CD4-positive, alpha-beta T cell treated with Interleukin-4 for 1 hour (primary cell): Measurements from ENCODE around the gene BLID.

Source experiments
- DNase-seq, 2 donors: peaks; one replicate each; pipeline ENCODE4 v3.0.0-alpha.2; 2020 to 2022

The BLID gene

GRCh38 chr11:122115524-122116379 is at the start of gene BLID:
BLID (minus strand) TSS chr11:122116215; CDS start chr11:122115922, 293 bp downstream.
- no peak for DNase-seq

GRCh38 chr11:122163053-122163819 is 47.2 kb upstream of the BLID start:
- DNase-seq: no peak

- no peak for DNase-seq
Measured at GRCh38 chr11:122162095-122162494, 46.1 kb upstream of the BLID start.

- no peak for DNase-seq
Measured at GRCh38 chr11:122160841-122161590, 45.0 kb upstream of the BLID start.

- no peak for DNase-seq
Measured at GRCh38 chr11:122159861-122160260, 43.8 kb upstream of the BLID start.

GRCh38 chr11:122159173-122159721 is 43.2 kb upstream of the BLID start:
- no peak for DNase-seq

GRCh38 chr11:122158171-122158570 is 42.2 kb upstream of the BLID start:
- no peak for DNase-seq

- no peak for DNase-seq
Measured at GRCh38 chr11:122157653-122158161, 41.7 kb upstream of the BLID start.

- no peak for DNase-seq
Measured at GRCh38 chr11:122156940-122157382, 40.9 kb upstream of the BLID start.

GRCh38 chr11:122155765-122156527 is 39.9 kb upstream of the BLID start:
- no peak for DNase-seq

- DNase-seq: no peak
Measured at GRCh38 chr11:122154994-122155393, 39.0 kb upstream of the BLID start.

GRCh38 chr11:122154227-122154626 is 38.2 kb upstream of the BLID start:
- no peak for DNase-seq

GRCh38 chr11:122153746-122154145 is 37.7 kb upstream of the BLID start:
- no peak for DNase-seq

GRCh38 chr11:122150216-122151124 is 34.5 kb upstream of the BLID start:
- no peak for DNase-seq

GRCh38 chr11:122149202-122149601 is 33.2 kb upstream of the BLID start:
- DNase-seq: no peak

GRCh38 chr11:122146475-122146874 is 30.5 kb upstream of the BLID start:
- no peak for DNase-seq

GRCh38 chr11:122145715-122146274 is 29.8 kb upstream of the BLID start:
- no peak for DNase-seq

- DNase-seq: no peak
Measured at GRCh38 chr11:122144752-122145151, 28.7 kb upstream of the BLID start.

GRCh38 chr11:122141725-122142124 is 25.7 kb upstream of the BLID start:
- no peak for DNase-seq

- no peak for DNase-seq
Measured at GRCh38 chr11:122140500-122140899, 24.5 kb upstream of the BLID start.

GRCh38 chr11:122139595-122139866 is 23.5 kb upstream of the BLID start:
- no peak for DNase-seq
